ENCODE data around the gene FBXL13. TPM values are rescaled to one million over a fixed set of nuclear protein-coding genes. Genes with fewer than 3 reads are reported as not detected.

FBXL13 gene
- total RNA-seq, 1 donor from 2014 or later, result 2.5 TPM

- DNase-seq (ENCODE audit: low spot score), result no peak
Observed at GRCh38 chr7:102896585-102896984, 178.0 kb downstream of the FBXL13 start.

DNA sequence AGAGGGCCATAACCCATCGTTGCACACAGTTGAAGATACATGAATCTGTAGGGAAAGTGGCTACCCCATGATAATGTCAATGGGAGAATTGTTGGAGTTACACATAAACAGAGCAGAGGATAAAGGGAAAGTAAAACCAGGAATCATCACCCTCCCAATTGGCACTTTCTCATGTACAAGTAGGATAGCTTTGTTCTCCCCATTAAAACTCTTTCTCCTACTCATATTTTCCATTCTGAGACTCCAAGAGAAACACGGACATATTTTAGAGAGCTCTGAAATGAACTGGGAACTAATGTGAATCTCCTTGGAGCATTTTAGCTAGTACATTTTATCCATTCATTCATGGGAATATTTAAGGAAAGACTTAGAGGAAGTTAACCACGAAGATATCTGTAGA, 179.0 kb downstream of the FBXL13 start:
- no peak for DNase-seq (ENCODE audit: low spot score)

- DNase-seq (ENCODE audit: low spot score), result no peak
Observed at GRCh38 chr7:102892631-102893278, 181.8 kb downstream of the FBXL13 start.

DNA sequence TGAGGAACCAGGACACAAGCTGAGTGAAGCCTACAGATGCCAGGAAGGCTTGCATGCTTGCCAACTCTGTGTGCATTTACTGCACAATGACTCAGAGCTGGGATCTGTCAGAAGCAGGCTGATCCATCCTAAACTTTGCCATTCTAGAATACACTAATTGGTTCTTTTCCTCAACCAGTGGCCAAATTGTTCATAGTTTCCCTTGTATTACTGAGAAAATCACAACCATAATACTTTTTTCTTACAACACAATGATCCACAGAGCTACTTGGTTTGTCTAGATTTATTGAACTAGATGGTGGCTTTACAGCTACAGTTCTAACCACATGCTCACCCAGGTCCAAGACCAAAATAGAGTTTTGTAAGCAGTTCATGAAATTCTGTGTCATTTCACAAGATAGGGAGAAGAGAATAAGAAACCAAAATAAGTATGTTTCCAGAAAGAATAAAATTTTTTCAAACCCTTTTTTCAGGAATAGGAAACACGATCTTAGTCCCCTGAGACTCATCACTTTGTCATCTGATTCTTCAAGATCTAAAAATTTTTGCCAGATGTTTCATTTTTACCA, 182.8 kb downstream of the FBXL13 start:
- DNase-seq (ENCODE audit: low spot score), result peak; percentile 46

- DNase-seq (ENCODE audit: low spot score), result no peak
Observed at GRCh38 chr7:102890971-102891692, 183.5 kb downstream of the FBXL13 start.

DNA sequence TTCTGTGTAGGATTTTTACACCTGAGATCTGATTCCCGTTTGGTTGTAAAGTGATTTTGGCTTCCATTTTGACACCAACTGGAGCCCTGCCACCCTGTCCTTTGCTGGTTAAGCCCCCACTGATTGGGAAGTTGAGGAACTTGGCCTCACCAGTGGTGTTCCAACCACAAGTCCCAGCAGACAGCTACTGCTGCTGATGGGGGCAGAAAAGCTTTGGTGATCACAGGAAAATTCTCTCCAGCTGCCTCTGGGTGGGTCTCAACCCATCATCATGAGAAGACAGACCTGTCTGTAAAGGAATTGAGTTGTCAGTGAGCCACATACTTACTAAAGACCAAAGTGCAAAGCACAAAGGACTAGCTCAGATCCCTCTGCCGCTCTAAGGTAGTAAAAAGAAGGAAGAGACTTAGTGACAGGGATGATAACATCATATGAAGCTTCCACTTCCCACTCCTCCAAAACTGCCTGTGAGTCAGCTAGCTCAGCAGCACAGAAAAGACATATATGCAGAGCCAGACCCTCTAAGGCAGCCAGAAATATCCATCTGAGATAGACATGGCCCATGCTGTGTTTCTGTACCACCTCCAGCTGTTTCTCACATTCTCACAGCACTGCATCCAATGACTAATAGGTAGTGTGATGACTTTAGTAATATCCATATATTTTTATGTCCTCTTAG, 184.2 kb downstream of the FBXL13 start:
- no peak for DNase-seq (ENCODE audit: low spot score)

DNA sequence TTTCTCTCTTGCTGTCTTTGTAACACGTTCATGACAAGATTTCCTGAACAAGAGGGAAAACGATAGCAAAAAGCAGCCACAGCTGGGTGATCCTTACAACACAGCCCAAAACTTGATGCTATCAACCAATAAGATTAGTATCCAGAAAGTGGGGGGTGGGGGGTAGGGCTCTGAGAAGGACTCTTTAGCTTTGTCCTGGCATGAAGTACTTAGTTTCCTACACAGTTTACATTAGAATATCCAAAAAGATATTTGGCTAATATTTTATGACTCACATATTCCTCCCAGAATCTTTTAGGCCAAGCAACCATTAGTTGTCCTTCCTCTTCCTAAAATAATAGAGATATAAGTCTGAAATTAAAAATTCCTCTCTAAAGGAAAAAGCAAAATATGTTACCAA, 184.7 kb downstream of the FBXL13 start:
- DNase-seq (ENCODE audit: low spot score), result no peak

- DNase-seq (ENCODE audit: low spot score), result no peak
Observed at GRCh38 chr7:102888561-102889233, 185.9 kb downstream of the FBXL13 start.

DNA sequence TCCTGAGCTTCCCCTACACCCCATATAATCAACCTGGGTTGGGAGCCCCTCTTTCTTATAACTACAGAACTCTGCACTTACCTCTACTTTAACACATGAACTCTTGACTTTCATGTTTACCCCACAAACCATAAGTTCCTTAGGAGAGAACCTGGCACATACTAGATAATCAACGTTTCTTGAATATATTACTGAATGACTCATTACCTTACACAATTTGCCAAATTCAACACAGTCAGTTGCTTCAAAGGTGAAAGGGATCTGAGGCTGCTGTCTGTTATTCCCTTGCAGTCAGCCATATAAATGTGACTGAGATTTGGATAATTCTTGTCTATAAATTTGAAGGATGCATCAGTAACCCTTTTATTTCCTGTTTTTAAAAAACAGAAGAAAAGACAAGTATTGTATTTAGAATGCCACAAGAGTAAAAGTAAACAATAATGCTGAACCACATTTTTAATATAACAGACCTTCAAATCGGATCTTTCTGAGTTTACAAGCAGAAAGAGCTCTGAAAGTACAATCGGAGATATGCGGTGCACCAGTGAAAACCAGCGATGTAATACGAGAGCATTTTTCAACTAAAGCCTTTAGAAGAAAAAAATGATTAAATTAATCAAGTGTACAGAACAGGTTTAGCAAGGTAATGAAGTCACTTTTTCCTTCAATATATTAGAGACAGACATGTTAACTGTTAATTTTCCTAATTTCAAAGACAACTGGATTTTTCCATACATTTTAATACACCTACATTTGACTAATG, 191.3 kb downstream of the FBXL13 start:
- DNase-seq (ENCODE audit: low spot score), result no peak

DNA sequence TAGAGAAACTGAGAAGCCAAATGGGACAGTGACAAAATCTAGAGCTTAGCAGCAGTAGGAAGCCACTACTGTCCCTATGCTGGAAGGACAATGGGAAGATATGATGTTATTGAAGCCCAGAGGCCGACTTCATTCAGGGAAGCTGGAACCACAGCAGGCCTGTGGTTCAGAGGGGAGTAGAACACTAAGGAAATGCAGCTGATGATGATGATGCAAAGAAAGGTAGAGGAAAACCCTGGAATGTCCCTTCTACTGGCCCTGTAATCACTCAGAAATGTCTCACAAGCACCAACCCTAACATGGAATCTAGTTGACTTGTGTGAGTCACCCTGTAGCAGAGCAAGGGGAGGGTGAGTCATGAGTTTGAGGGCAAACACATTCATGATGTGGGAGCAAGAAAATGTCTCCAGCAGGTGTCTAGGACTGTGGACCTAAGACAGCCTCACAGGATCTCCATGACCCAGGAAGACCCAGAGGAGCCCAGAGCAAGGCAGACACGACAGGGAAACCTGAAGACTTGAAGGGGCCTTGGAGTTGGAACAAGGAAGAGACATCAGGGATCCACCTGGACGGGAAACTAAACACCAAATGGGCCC, 198.8 kb downstream of the FBXL13 start:
- DNase-seq (ENCODE audit: low spot score), result peak; percentile 51

GRCh38 chr7:102874966-102875365, 199.6 kb downstream of the FBXL13 start:
- no peak for DNase-seq (ENCODE audit: low spot score)

GRCh38 chr7:102874166-102874829, 200.3 kb downstream of the FBXL13 start:
- DNase-seq (ENCODE audit: low spot score), result peak; percentile 26

DNA sequence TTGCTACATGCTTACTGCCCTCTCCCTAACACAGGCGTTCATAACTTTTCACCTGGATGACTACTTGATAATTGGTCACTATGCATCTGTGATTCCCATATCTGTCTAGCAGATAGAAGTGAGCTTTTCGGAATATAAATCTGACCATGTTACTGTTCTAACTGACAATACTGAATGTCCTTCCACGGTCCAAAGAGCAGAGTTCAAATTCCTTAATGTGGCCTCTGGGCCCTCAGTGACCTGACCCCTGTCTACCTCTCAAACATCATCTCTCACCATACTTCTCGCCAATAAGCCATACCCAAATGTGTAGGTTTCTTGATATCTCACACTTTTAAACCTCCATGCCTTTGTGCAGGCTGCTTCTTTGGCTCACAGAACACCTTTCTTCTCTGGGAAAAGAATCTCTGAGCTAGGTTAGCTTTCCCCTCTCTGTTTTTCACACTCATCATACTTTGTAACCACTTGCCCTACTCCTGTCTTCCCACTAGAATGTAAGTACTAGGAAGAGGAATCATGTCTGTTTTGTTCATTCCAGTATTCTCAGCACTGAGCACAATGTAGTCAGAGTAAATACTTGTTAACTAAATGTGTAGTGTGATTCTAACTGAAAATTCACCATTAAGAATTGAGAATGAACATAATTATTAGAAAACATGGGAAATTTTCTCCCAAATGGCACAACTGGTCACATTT, 201.0 kb downstream of the FBXL13 start:
- no peak for DNase-seq (ENCODE audit: low spot score)

- DNase-seq (ENCODE audit: low spot score), result no peak
Observed at GRCh38 chr7:102872460-102872859, 202.1 kb downstream of the FBXL13 start.

DNA sequence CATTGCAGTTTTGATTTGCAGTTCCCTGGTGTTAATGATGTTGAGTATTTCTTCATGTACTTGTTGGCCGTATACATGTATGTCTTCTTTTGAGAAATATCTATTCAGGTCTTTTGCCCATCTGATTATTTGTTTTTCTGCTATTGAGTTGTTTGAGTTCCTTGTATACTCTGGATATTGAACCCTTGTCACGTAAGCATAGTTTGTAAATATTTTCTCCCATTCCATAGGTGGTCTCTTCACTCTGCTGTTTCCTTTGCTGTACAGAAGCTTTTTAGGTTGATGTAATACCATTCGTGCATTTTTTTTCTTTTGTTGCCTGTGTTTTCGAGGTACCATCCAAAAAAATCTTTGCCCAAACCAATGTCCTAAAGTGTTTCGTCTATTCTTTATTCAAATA, 205.4 kb downstream of the FBXL13 start:
- no peak for DNase-seq (ENCODE audit: low spot score)

DNA sequence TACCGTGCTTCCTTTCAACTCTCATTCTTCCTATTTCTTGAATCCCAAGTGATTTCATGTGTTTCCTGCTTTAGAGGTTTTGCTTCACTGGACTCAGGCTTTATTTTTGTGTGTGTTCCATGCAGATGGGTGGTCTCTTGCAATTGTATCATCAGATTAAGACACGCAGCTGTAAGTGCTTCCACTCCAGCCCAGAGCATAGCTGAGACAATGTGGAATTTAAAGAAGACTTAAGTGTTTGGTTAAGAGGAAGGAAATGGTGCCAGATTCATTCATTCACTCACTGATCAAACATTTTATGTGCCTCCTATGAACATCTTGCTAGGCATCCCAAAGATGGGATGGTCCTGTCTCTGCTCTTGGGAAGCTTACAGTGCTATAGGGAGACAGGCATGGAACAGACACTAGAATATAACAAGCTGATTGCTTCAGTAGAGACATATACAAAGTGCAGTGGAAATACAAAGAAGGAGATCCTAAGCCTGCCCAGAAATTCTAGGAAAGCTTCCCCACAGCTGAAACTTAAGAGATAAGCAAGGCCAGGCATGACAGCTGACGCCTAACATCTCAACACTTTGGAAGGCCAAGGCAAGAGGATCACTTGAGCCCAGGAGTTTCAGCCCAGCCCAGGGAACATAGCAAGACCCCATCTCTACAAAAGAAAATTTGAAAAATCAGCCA, 207.9 kb downstream of the FBXL13 start:
- no peak for DNase-seq (ENCODE audit: low spot score)

DNA sequence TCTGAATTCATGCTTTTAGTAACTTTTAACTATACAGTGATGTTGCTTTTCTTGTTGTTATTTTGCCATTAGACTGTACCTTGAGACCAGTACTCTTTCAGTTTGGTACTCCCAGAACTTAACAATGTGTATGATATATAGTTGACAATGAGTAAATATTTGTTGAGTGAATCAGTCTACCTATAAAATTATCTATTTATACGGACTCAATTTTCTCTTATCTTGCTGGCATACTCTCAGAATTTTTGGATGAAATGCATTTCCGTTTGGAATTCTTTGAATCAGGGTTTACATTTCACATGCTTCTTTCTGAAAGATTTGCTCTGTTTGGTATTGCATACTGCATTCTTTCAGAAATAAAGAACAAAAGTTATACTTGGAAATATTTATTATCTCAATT, 209.6 kb downstream of the FBXL13 start:
- no peak for DNase-seq (ENCODE audit: low spot score)

DNA sequence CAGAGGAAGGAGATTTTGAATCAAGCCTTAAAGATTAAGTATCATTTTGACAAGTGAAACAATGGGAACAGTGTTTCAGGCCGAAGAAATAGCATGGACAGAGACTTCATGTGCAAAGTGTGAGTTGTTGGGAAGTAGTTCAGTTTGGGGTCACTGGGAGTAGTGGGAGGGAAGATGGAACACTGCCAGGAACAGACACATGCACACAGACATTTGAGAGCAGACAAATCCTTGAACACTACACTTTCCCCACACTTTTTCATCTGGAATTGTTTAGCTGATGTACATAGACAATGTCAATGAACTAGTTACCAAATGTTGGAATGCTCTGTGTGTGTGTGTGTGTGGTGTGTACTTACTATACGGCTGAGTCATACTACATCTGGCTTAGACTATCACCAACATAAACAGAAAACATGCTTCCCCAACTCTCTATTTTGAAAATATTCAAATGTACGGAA, 214.2 kb downstream of the FBXL13 start:
- DNase-seq (ENCODE audit: low spot score), result no peak

GRCh38 chr7:102859799-102860125, 214.8 kb downstream of the FBXL13 start:
- DNase-seq (ENCODE audit: low spot score), result no peak
